ENCODE data around the gene PCNX2.

PCNX2 gene

GRCh38 chr1:232980986-232981560, 314.5 kb downstream of the PCNX2 start:
- DNase-seq: no peak

- no peak for DNase-seq
These were observed 315.1 kb downstream of the PCNX2 start for GRCh38 chr1:232980355-232980978.

- no peak for DNase-seq
These were observed 316.0 kb downstream of the PCNX2 start for GRCh38 chr1:232979558-232979957.

- DNase-seq: no peak
These were observed 316.7 kb downstream of the PCNX2 start for GRCh38 chr1:232978815-232979214.

- no peak for DNase-seq
These were observed 317.4 kb downstream of the PCNX2 start for GRCh38 chr1:232978091-232978634.

- DNase-seq: no peak
These were observed 320.6 kb downstream of the PCNX2 start for GRCh38 chr1:232974971-232975370.

- DNase-seq: no peak
These were observed 321.6 kb downstream of the PCNX2 start for GRCh38 chr1:232973652-232974611.

GRCh38 chr1:232970508-232970907, 325.0 kb downstream of the PCNX2 start:
- no peak for DNase-seq

GRCh38 chr1:232969799-232970198, 325.7 kb downstream of the PCNX2 start:
- DNase-seq: no peak

GRCh38 chr1:232968965-232969364, 326.6 kb downstream of the PCNX2 start:
- DNase-seq: no peak

- no peak for DNase-seq
These were observed 327.1 kb downstream of the PCNX2 start for GRCh38 chr1:232968391-232968790.

- DNase-seq: no peak
These were observed 328.9 kb downstream of the PCNX2 start for GRCh38 chr1:232966663-232967062.

GRCh38 chr1:232965912-232966217, 329.7 kb downstream of the PCNX2 start:
- DNase-seq: no peak

- DNase-seq: no peak
These were observed 330.2 kb downstream of the PCNX2 start for GRCh38 chr1:232965124-232965911.

GRCh38 chr1:232964601-232965000, 330.9 kb downstream of the PCNX2 start:
- no peak for DNase-seq

GRCh38 chr1:232962761-232963745, 332.5 kb downstream of the PCNX2 start:
- no peak for DNase-seq

GRCh38 chr1:232958067-232958466, 337.5 kb downstream of the PCNX2 start:
- DNase-seq: no peak

- DNase-seq: no peak
These were observed 339.4 kb downstream of the PCNX2 start for GRCh38 chr1:232956081-232956480.

- DNase-seq: no peak
These were observed 340.7 kb downstream of the PCNX2 start for GRCh38 chr1:232954594-232955365.

Measured in NCI-H510A (cell line).